MM.1S (cell line): Measurements from ENCODE around the gene FAM98A.

Experiments
- DNase-seq: peaks from one replicate; pipeline ENCODE4 v3.0.0-alpha.2; 2015
- H2AFZ ChIP-seq: fragments of 300-600 bp; sonication (generic); 2 replicates; pipeline ENCODE4 v1.6.0; 2016; ENCODE audit warnings: antibody characterized with exemption, low read length
- H3F3A ChIP-seq: fragments of 300-600 bp; sonication (generic); 2 replicates; pipeline ENCODE4 v1.6.1; 2016; ENCODE audit warnings: mild to moderate bottlenecking, antibody characterized with exemption, low read length, moderate library complexity, mixed read lengths; ENCODE audit not compliant: insufficient read depth
- H3K27ac ChIP-seq: fragments of 300-600 bp; sonication (generic); 2 replicates; pipeline ENCODE4 v1.5.1; 2016; ENCODE audit warnings: mild to moderate bottlenecking, low read length
- H3K27me3 ChIP-seq: fragments of 300-600 bp; sonication (generic); replicated peaks from 2 replicates; pipeline ENCODE4 v1.6.0; 2016; ENCODE audit warnings: low read length; ENCODE audit not compliant: insufficient read depth
- H3K36me3 ChIP-seq: fragments of 300-600 bp; sonication (generic); replicated peaks from 2 replicates; pipeline ENCODE4 v1.6.1; 2016; ENCODE audit warnings: mild to moderate bottlenecking, low read length, mixed read lengths; ENCODE audit not compliant: insufficient read depth
- H3K4me1 ChIP-seq: fragments of 300-600 bp; sonication (generic); 2 replicates; pipeline ENCODE4 v1.6.1; 2016; ENCODE audit warnings: low read length, mixed read lengths
- H3K4me2 ChIP-seq: fragments of 300-600 bp; sonication (generic); 2 replicates; pipeline ENCODE4 v1.6.0; 2016; ENCODE audit warnings: low read depth, low read length
- H3K4me3 ChIP-seq: fragments of 300-600 bp; sonication (generic); 2 replicates; pipeline ENCODE4 v1.5.1; 2016; ENCODE audit warnings: low read length, mixed read lengths
- H3K79me2 ChIP-seq: fragments of 300-600 bp; sonication (generic); 2 replicates; pipeline ENCODE4 v1.6.1; 2016; ENCODE audit warnings: mixed run types, low read length, mixed read lengths
- H3K9ac ChIP-seq: fragments of 300-600 bp; sonication (generic); 2 replicates; pipeline ENCODE4 v1.6.1; 2016; ENCODE audit warnings: low read length, mixed read lengths
- H3K9me2 ChIP-seq: fragments of 300-600 bp; sonication (generic); replicated peaks from 2 replicates; pipeline ENCODE4 v1.6.1; 2016; ENCODE audit warnings: mild to moderate bottlenecking, low read length, mixed read lengths; ENCODE audit not compliant: insufficient read depth
- H3K9me3 ChIP-seq: fragments of 300-600 bp; sonication (generic); replicated peaks from 2 replicates; pipeline ENCODE4 v1.6.1; 2016; ENCODE audit warnings: mild to moderate bottlenecking, low read length, mixed read lengths; ENCODE audit not compliant: insufficient read depth
- H4K20me1 ChIP-seq: fragments of 300-600 bp; sonication (generic); 2 replicates; pipeline ENCODE4 v1.6.1; 2016; ENCODE audit warnings: mild to moderate bottlenecking, low read length, moderate library complexity, mixed read lengths; ENCODE audit not compliant: insufficient read depth
- EZH2 ChIP-seq: fragments of 300-600 bp; sonication (generic); optimal IDR thresholded peaks from 2 replicates; pipeline ENCODE3; 2017; ENCODE audit warnings: low read depth, mild to moderate bottlenecking, antibody characterized with exemption, low read length, mixed read lengths
- EZH2phosphoT487 ChIP-seq: fragments of 300-600 bp; sonication (generic); IDR thresholded peaks from 2 replicates; pipeline ENCODE4 v1.6.1; 2018; ENCODE audit warnings: antibody characterized with exemption, low read length
- TF ChIP-seq, protein P1 (sequence below): fragments of 300-600 bp; sonication (generic); IDR thresholded peaks from 2 replicates; pipeline ENCODE4 v1.5.1; 2016; ENCODE audit warnings: antibody characterized with exemption, low read length, mixed read lengths

FAM98A gene

GRCh38 chr2:33577668-33578067 is 21.4 kb downstream of the FAM98A start:
- Histone ChIP-seq H3K9ac (no peak overlapping the region), H3K9me2 (no peaks in the 10 kb centered on the region)

GRCh38 chr2:33577084-33577483 is 22.0 kb downstream of the FAM98A start:
- Histone ChIP-seq H3K4me3 (no peak overlapping the region), H3K9me3 (no peaks in the 10 kb centered on the region), H3K79me2 (no peaks in the 10 kb centered on the region), H3K36me3 (no peaks in the 10 kb centered on the region), H3K4me1 (no peaks in the 10 kb centered on the region), H2AFZ (no peak overlapping the region), H3K9me2 (no peaks in the 10 kb centered on the region), H3K4me2 (no peak overlapping the region), H3K27me3 (no peaks in the 10 kb centered on the region), H3F3A (no peaks in the 10 kb centered on the region; the same call in 1 of the 2 replicates), H4K20me1 (no peaks in the 10 kb centered on the region), H3K9ac (no peak overlapping the region), H3K27ac (no peak overlapping the region)
- TF ChIP-seq EZH2phosphoT487 (no peak), EZH2 (no peak)
- TF ChIP-seq, protein P1, sequence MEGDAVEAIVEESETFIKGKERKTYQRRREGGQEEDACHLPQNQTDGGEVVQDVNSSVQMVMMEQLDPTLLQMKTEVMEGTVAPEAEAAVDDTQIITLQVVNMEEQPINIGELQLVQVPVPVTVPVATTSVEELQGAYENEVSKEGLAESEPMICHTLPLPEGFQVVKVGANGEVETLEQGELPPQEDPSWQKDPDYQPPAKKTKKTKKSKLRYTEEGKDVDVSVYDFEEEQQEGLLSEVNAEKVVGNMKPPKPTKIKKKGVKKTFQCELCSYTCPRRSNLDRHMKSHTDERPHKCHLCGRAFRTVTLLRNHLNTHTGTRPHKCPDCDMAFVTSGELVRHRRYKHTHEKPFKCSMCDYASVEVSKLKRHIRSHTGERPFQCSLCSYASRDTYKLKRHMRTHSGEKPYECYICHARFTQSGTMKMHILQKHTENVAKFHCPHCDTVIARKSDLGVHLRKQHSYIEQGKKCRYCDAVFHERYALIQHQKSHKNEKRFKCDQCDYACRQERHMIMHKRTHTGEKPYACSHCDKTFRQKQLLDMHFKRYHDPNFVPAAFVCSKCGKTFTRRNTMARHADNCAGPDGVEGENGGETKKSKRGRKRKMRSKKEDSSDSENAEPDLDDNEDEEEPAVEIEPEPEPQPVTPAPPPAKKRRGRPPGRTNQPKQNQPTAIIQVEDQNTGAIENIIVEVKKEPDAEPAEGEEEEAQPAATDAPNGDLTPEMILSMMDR = no peak
- no peak for DNase-seq

More at GRCh38 chr2:33577668-33578067, 21.4 kb downstream of the FAM98A start:
- Histone ChIP-seq H2AFZ (no peak overlapping the region), H3K27ac (no peak overlapping the region), H4K20me1 (no peaks in the 10 kb centered on the region), H3K36me3 (no peaks in the 10 kb centered on the region), H3K9me3 (no peaks in the 10 kb centered on the region), H3K4me1 (no peaks in the 10 kb centered on the region), H3K4me2 (no peak overlapping the region), H3K27me3 (no peaks in the 10 kb centered on the region), H3K4me3 (no peak overlapping the region), H3F3A (no peaks in the 10 kb centered on the region; the same call in 1 of the 2 replicates), H3K79me2 (no peaks in the 10 kb centered on the region)
- DNase-seq = no peak
- TF ChIP-seq EZH2 = no peak
- no peak for TF ChIP-seq EZH2phosphoT487
- TF ChIP-seq, protein P1 = no peak

GRCh38 chr2:33573657-33574056 is 25.4 kb downstream of the FAM98A start:
- Histone ChIP-seq H2AFZ (no peak overlapping the region), H3K4me1 (peaks cover 7% of the 10 kb centered on the region), H3K36me3 (no peaks in the 10 kb centered on the region), H3K79me2 (no peaks in the 10 kb centered on the region), H3K9me2 (no peaks in the 10 kb centered on the region), H3K9ac (no peak overlapping the region), H3F3A (peaks cover 6% of the 10 kb centered on the region), H4K20me1 (no peaks in the 10 kb centered on the region), H3K27ac (no peak overlapping the region), H3K4me2 (no peak overlapping the region), H3K27me3 (no peaks in the 10 kb centered on the region), H3K4me3 (no peak overlapping the region), H3K9me3 (no peaks in the 10 kb centered on the region)
- no peak for DNase-seq
- TF ChIP-seq, protein P1 = no peak
- no peak for TF ChIP-seq EZH2
- TF ChIP-seq EZH2phosphoT487 = no peak
